Measurements from ENCODE around the gene SLC17A7. TPM values are rescaled to one million over a fixed set of nuclear protein-coding genes. Genes with fewer than 3 reads are reported as not detected.

SLC17A7 gene
- total and polyA plus RNA-seq, 9 of the 15 experiments (the other 6 are each of a cell fraction or from before 2014, with no cell fraction given), result 1.1 to 15.7 (median 2.4) TPM

DNA sequence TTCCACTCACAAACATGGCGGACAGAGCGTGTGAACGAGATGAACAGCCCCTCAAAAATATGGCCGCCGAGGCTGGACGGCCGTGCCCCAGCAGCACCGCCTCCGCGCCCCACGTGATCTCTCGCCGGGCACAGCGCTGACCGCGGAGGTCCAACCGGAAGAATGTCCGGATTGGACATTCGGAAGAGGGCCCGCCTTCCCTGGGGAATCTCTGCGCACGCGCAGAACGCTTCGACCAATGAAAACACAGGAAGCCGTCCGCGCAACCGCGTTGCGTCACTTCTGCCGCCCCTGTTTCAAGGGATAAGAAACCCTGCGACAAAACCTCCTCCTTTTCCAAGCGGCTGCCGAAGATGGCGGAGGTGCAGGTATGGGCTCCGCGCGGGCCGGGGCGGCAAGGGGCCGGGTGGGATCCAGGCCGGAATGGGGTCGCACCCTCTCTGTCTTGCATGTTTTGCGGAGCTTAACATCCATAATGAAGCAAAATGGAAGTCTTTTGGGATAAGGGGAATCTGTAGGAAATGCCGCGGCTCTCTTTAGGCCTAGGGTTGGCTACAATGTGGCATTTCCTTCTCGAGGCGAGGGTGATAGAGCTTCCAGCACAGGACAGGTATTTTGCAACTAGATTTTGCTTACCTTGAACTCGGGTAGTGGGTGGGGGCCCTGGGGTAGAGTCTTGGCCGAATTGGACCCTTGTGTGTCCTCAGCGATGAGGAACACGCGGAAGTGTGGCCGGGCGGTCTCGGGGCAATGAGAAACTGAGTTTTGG lies 46.1 kb upstream of the SLC17A7 start, which contains the start of gene RPL13A (continued):
- TF ChIP-seq, protein P1, sequence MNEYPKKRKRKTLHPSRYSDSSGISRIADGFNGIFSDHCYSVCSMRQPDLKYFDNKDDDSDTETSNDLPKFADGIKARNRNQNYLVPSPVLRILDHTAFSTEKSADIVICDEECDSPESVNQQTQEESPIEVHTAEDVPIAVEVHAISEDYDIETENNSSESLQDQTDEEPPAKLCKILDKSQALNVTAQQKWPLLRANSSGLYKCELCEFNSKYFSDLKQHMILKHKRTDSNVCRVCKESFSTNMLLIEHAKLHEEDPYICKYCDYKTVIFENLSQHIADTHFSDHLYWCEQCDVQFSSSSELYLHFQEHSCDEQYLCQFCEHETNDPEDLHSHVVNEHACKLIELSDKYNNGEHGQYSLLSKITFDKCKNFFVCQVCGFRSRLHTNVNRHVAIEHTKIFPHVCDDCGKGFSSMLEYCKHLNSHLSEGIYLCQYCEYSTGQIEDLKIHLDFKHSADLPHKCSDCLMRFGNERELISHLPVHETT (CRISPR knock-in tag; conservative IDR thresholded peaks at IDR 0.05 in 1 of 2, IDR thresholded peaks at IDR 0.05 in 1 of 2), result peak in 1 of 2 experiments; percentile 87; a peak in 2 of 4 replicates
- TF ChIP-seq SAP30 (IDR thresholded peaks at IDR 0.05; ENCODE audit: borderline replicate concordance, insufficient read depth, low read depth, low read length, poor library complexity, severe bottlenecking), result peak; percentile 25
- TF ChIP-seq PCBP2 (IDR thresholded peaks at IDR 0.05; ENCODE audit: low read depth, low read length, poor library complexity, severe bottlenecking), result no peak
- peak in 1 of 2 experiments; percentile 96; a peak in 2 of 4 replicates for TF ChIP-seq CSDE1 (IDR thresholded peaks at IDR 0.05)

DNA sequence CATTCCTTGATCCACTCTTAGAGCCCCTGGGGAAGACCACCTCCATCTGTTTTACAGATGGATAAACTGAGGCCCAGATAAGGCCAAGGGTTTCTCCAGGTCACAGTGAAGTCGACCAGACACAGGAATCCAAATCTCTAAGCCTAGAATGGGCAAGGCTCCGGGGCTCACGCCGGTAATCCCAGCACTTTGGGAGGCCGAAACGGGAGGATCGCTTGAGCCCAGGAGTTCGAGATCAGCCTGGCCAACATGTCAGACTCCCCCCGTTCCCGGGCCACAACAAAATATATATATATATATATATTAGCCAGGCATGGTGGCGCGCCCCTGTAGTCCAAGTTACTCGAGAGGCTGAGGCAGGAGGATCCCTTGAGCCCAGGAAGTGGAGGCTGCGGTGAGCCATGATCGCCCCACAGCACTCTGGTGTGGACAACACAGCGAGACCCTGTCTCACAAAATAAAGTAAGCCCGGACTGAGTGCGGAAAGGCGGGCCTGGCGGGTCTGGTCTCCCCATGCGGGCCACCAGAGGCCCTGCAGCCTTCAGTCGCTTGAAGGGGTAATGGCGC lies 45.5 kb upstream of the SLC17A7 start:
- Histone ChIP-seq H3K4me3 (peak overlapping the region; percentile 14; the same call in 1 of the 2 replicates), H3K4me2 (ENCODE audit: insufficient read depth, low read length) (peak overlapping the region; percentile 68), H3K9me1 (ENCODE audit: control insufficient read depth, insufficient read depth, low read length) (peaks cover 3% of the 10 kb centered on the region), H3K27me3 (ENCODE audit: control insufficient read depth in 2 of 2, insufficient read depth in 2 of 2, low read length in 2 of 2) (no peaks in the 10 kb centered on the region), H2AFZ (ENCODE audit: low read depth, low read length) (peak overlapping the region; percentile 96), H3K36me3 (ENCODE audit: control insufficient read depth, insufficient read depth, low read length) (peaks cover 43% of the 10 kb centered on the region), H3K4me1 (replicated peaks in 1 of 2; ENCODE audit: control insufficient read depth in 2 of 2, insufficient read depth in 2 of 2, low read length in 2 of 2) (peaks cover 19 to 30% of the 10 kb centered on the region in 2 experiments; a peak in 3 of 5 replicates), H4K20me1 (replicated peaks; ENCODE audit: control insufficient read depth, insufficient read depth, low read length) (peaks cover 30% of the 10 kb centered on the region), H3K79me2 (ENCODE audit: control insufficient read depth, insufficient read depth, low read length) (peaks cover 46% of the 10 kb centered on the region), H3K27ac (ENCODE audit: extremely low read depth, low read depth, low read length) (peak overlapping the region; percentile 83), H3K9me3 (replicated peaks; ENCODE audit: control insufficient read depth, insufficient read depth, low read depth, low read length) (no peaks in the 10 kb centered on the region), H3K9ac (ENCODE audit: insufficient read depth in 1 of 2, low read depth in 2 of 2, low read length in 2 of 2) (peak overlapping the region; percentile 59 to 88)
- in situ Hi-C loops (cut with MboI) (no loop called here), intact Hi-C loops (cut with micrococcal nuclease) (no loop called here)
- no peak for DNase-seq (ENCODE audit: extremely low read depth in 1 of 4, low spot score in 3 of 4)
- no peak for FAIRE-seq
- WGBS (ENCODE audit: insufficient coverage, low coverage, missing lambda C conversion rate), result 37% methylated on average over 23 of the region's 23 CpGs
- POLR2A ChIA-PET, result interaction anchor here (0.6 to 3.0 kb wide), 8 partner anchors 9 to 241 kb away, joined by 3 to 16 read pairs (median 5); partner anchors contain the start of genes PIH1D1 and RPS11
- TSS peak; percentile 69 for BruUV-seq (replicated peaks)
- CTCF ChIA-PET (ENCODE audit: low intra/inter-chr PET ratio), result interaction anchor here (0.6 kb wide), 1 partner anchor 379 kb away, joined by 3 read pairs; no protein-coding TSS in a partner anchor
- ATAC-seq, result no peak
- peak; percentile 53 for TF ChIP-seq RBM25 (IDR thresholded peaks at IDR 0.05; ENCODE audit: low read depth, low read length, severe bottlenecking)
- no peak for TF ChIP-seq FUS (optimal IDR thresholded peaks at IDR 0.05; ENCODE audit: low read depth, low read length)
- TF ChIP-seq ZNF253 (CRISPR knock-in tag; conservative IDR thresholded peaks at IDR 0.05), result no peak
- TF ChIP-seq ZNF75A (CRISPR knock-in tag; IDR thresholded peaks at IDR 0.05), result no peak
- TF ChIP-seq SRF (CRISPR knock-in tag; IDR thresholded peaks at IDR 0.05), result no peak
- TF ChIP-seq, protein P2, sequence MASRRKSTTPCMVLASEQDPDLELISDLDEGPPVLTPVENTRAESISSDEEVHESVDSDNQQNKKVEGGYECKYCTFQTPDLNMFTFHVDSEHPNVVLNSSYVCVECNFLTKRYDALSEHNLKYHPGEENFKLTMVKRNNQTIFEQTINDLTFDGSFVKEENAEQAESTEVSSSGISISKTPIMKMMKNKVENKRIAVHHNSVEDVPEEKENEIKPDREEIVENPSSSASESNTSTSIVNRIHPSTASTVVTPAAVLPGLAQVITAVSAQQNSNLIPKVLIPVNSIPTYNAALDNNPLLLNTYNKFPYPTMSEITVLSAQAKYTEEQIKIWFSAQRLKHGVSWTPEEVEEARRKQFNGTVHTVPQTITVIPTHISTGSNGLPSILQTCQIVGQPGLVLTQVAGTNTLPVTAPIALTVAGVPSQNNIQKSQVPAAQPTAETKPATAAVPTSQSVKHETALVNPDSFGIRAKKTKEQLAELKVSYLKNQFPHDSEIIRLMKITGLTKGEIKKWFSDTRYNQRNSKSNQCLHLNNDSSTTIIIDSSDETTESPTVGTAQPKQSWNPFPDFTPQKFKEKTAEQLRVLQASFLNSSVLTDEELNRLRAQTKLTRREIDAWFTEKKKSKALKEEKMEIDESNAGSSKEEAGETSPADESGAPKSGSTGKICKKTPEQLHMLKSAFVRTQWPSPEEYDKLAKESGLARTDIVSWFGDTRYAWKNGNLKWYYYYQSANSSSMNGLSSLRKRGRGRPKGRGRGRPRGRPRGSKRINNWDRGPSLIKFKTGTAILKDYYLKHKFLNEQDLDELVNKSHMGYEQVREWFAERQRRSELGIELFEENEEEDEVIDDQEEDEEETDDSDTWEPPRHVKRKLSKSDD (conservative IDR thresholded peaks at IDR 0.05; ENCODE audit: low read length), result peak; percentile 80
- TF ChIP-seq SNIP1 (IDR thresholded peaks at IDR 0.05; ENCODE audit: low read depth), result no peak
- TF ChIP-seq EWSR1 (IDR thresholded peaks at IDR 0.05; ENCODE audit: borderline replicate concordance, low read depth, partially characterized antibody), result no peak
- TF ChIP-seq, protein P3, sequence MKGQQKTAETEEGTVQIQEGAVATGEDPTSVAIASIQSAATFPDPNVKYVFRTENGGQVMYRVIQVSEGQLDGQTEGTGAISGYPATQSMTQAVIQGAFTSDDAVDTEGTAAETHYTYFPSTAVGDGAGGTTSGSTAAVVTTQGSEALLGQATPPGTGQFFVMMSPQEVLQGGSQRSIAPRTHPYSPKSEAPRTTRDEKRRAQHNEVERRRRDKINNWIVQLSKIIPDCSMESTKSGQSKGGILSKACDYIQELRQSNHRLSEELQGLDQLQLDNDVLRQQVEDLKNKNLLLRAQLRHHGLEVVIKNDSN (CRISPR knock-in tag; IDR thresholded peaks at IDR 0.05), result no peak
